IMR-90 (cell line): ENCODE data around the gene PTPRF. TPM values are rescaled to one million over a fixed set of nuclear protein-coding genes. Genes with fewer than 3 reads are reported as not detected.
A peak's percentile ranks its signal among the peaks of the same experiment; 100 is the strongest.

Experiments
- ATAC-seq: fragments of 200-7000 bp; cut with Tn5 transposase; 2 replicates; pipeline ENCODE4 v1.9.1; 2020; ENCODE audit warnings: low read depth, mild to moderate bottlenecking, moderate library complexity
- BruUV-seq: library from RNA; stranded (reverse); fragments of 400-500 nt; replicated peaks from 2 replicates; lab custom pipeline; 2021; lab: Mats Ljungman, UMichigan
- CTCF ChIA-PET: fragments of 300-600 bp; formaldehyde crosslinking; extraction: SDS; loops from one replicate; lab custom pipeline; 2021; ENCODE audit warnings: antibody characterized with exemption; lab: Yijun Ruan, JAX
- POLR2A ChIA-PET: fragments of 300-600 bp; sonication (Branson Sonifier 250); formaldehyde crosslinking; loops from one replicate; lab custom pipeline; 2022; ENCODE audit warnings: antibody characterized with exemption; ENCODE audit not compliant: unreplicated experiment; lab: Charles Lee
- DNase-seq: peaks from one replicate; pipeline ENCODE4 v3.0.0; 2013
- H2AFZ ChIP-seq: replicated peaks from 2 replicates; pipeline ENCODE3; 2013; ENCODE audit warnings: low read length, mild to moderate bottlenecking; ENCODE audit not compliant: poor library complexity
- H2AK5ac ChIP-seq: 2 replicates; pipeline ENCODE4 v1.6.1; 2013; ENCODE audit warnings: low read depth, low read length, inconsistent platforms
- H2AK9ac ChIP-seq: replicated peaks from 2 replicates; pipeline ENCODE3; 2013; ENCODE audit warnings: mild to moderate bottlenecking, low read depth, low read length, moderate library complexity; ENCODE audit not compliant: poor library complexity
- H2BK120ac ChIP-seq: 2 replicates; pipeline ENCODE4 v1.6.1; 2013; ENCODE audit warnings: low read depth, low read length, inconsistent platforms
- H2BK15ac ChIP-seq: 3 replicates; pipeline ENCODE4 v1.6.1; 2013; ENCODE audit warnings: low read depth, low read length, inconsistent platforms
- H2BK20ac ChIP-seq: 2 replicates; pipeline ENCODE4 v1.6.1; 2013; ENCODE audit warnings: low read depth, mild to moderate bottlenecking, inconsistent platforms, low read length, moderate library complexity
- H2BK5ac ChIP-seq: 2 replicates; pipeline ENCODE4 v1.6.1; 2013; ENCODE audit warnings: mild to moderate bottlenecking, low read depth, low read length, inconsistent platforms; ENCODE audit not compliant: poor library complexity, severe bottlenecking
- H3K14ac ChIP-seq: replicated peaks from 2 replicates; pipeline ENCODE4 v1.6.1; 2013; ENCODE audit warnings: low read depth, low read length, inconsistent platforms
- H3K18ac ChIP-seq: 2 replicates; pipeline ENCODE4 v1.6.1; 2013; ENCODE audit warnings: low read depth, low read length, control low read depth
- H3K23ac ChIP-seq: 2 replicates; pipeline ENCODE4 v1.6.1; 2013; ENCODE audit warnings: low read depth, low read length, inconsistent platforms
- H3K27ac ChIP-seq: 2 replicates; pipeline ENCODE4 v1.5.1; 2013; ENCODE audit warnings: mild to moderate bottlenecking, control low read depth, low read length; ENCODE audit not compliant: insufficient read depth
- H3K27me3 ChIP-seq: 2 replicates; pipeline ENCODE4 v1.6.1; 2013; ENCODE audit warnings: low read length; ENCODE audit not compliant: control insufficient read depth, insufficient read depth
- H3K36me3 ChIP-seq: 2 replicates; pipeline ENCODE4 v1.6.1; 2013; ENCODE audit warnings: low read length, mixed read lengths; ENCODE audit not compliant: control insufficient read depth, insufficient read depth
- H3K4ac ChIP-seq: 2 replicates; pipeline ENCODE4 v1.6.1; 2013; ENCODE audit warnings: low read depth, low read length, inconsistent platforms
- H3K4me1 ChIP-seq: 2 replicates; pipeline ENCODE4 v1.6.1; 2013; ENCODE audit warnings: low read length, mixed read lengths; ENCODE audit not compliant: control insufficient read depth, insufficient read depth
- H3K4me2 ChIP-seq: 2 replicates; pipeline ENCODE4 v1.6.1; 2013; ENCODE audit warnings: low read depth, mild to moderate bottlenecking, control low read depth, low read length, moderate library complexity
- H3K4me3 ChIP-seq: 2 replicates; pipeline ENCODE4 v1.5.1; 2013; ENCODE audit warnings: low read depth, mild to moderate bottlenecking, control low read depth, low read length, moderate library complexity; ENCODE audit not compliant: insufficient read depth
- H3K56ac ChIP-seq: 2 replicates; pipeline ENCODE4 v1.6.1; 2013; ENCODE audit warnings: low read length, inconsistent platforms; ENCODE audit not compliant: insufficient read depth; ENCODE audit errors: extremely low read depth
- H3K79me1 ChIP-seq, 2 experiments: 2 replicates each; pipeline ENCODE4 v1.6.1; 2013; ENCODE audit warnings: low read length in 2 of 2, inconsistent platforms in 1 of 2, low read depth in 1 of 2
- H3K9ac ChIP-seq: 2 replicates; pipeline ENCODE4 v1.6.1; 2013; ENCODE audit warnings: low read depth, low read length, control low read depth
- H3K9me1 ChIP-seq: 2 replicates; pipeline ENCODE4 v1.6.1; 2013; ENCODE audit warnings: low read length, inconsistent platforms; ENCODE audit not compliant: insufficient read depth
- H3K9me3 ChIP-seq: 2 replicates; pipeline ENCODE4 v1.6.1; 2013; ENCODE audit warnings: low read length; ENCODE audit not compliant: control insufficient read depth, insufficient read depth
- H4K20me1 ChIP-seq: 2 replicates; pipeline ENCODE4 v1.6.1; 2013; ENCODE audit warnings: low read length, inconsistent platforms; ENCODE audit not compliant: insufficient read depth
- H4K5ac ChIP-seq: 2 replicates; pipeline ENCODE4 v1.6.1; 2013; ENCODE audit warnings: mild to moderate bottlenecking, low read depth, low read length, control low read depth
- H4K8ac ChIP-seq, 2 experiments: 2 replicates each; pipeline ENCODE4 v1.6.1; 2013; ENCODE audit warnings: low read depth in 2 of 2, low read length in 2 of 2, control low read depth in 1 of 2, inconsistent platforms in 1 of 2
- H4K91ac ChIP-seq: 2 replicates; pipeline ENCODE4 v1.6.1; 2013; ENCODE audit warnings: low read depth, low read length, inconsistent platforms; ENCODE audit not compliant: insufficient read depth
- BHLHE40 ChIP-seq: fragments of 150-350 bp; IDR thresholded peaks from 2 replicates; pipeline ENCODE4 v1.6.1; 2016; ENCODE audit warnings: mild to moderate bottlenecking, low read depth, low read length
- CEBPB ChIP-seq: IDR thresholded peaks from 2 replicates; pipeline ENCODE4 v1.6.1; 2012; ENCODE audit warnings: low read depth, low read length, improper control_type of control experiment
- CHD1 ChIP-seq: IDR thresholded peaks from 2 replicates; pipeline ENCODE4 v1.6.1; 2012; ENCODE audit warnings: low read depth, low read length, improper control_type of control experiment
- FOS ChIP-seq: fragments of 150-350 bp; IDR thresholded peaks from 2 replicates; pipeline ENCODE4 v1.6.1; 2016; ENCODE audit warnings: low read depth, low read length
- MAZ ChIP-seq: IDR thresholded peaks from 2 replicates; pipeline ENCODE4 v1.6.1; 2012; ENCODE audit warnings: low read depth, mild to moderate bottlenecking, low read length, improper control_type of control experiment, moderate library complexity, borderline replicate concordance
- MXI1 ChIP-seq: IDR thresholded peaks from 2 replicates; pipeline ENCODE4 v1.6.1; 2012; ENCODE audit warnings: low read depth, mild to moderate bottlenecking, low read length, moderate library complexity, borderline replicate concordance
- POLR2A ChIP-seq: IDR thresholded peaks from 2 replicates; pipeline ENCODE4 v1.6.1; 2012; ENCODE audit warnings: mild to moderate bottlenecking, low read depth, low read length
- RAD21 ChIP-seq: IDR thresholded peaks from 2 replicates; pipeline ENCODE4 v1.6.1; 2012; ENCODE audit warnings: low read length, improper control_type of control experiment
- RFX5 ChIP-seq: IDR thresholded peaks from 2 replicates; pipeline ENCODE4 v1.8.0; 2012; ENCODE audit warnings: low read depth, mild to moderate bottlenecking, low read length, moderate library complexity
- SMC3 ChIP-seq: fragments of 150-350 bp; IDR thresholded peaks from 2 replicates; pipeline ENCODE4 v1.6.1; 2016; ENCODE audit warnings: low read depth, mild to moderate bottlenecking, antibody characterized with exemption, low read length, moderate library complexity
- WGBS, 2 experiments: methylation state at CpG; one replicate each; pipeline versions ENCODE4 v1.1.5 to v1.1.7; 2013; ENCODE audit warnings: missing lambda C conversion rate in 2 of 2; ENCODE audit not compliant: insufficient read length in 1 of 2; ENCODE audit errors: extremely low coverage in 2 of 2; 5-methylcytosine and 5-hydroxymethylcytosine counted together
- dilution Hi-C: fragments of 300-500 bp; cut with HindIII; formaldehyde crosslinking; loops from one replicate; pipeline ENCODE4 v1.14.3; 2018; ENCODE audit warnings: low sequenced_read_pairs; ENCODE audit not compliant: unreplicated experiment
- in situ Hi-C: fragments of 300-500 bp; cut with MboI; formaldehyde crosslinking; loops from 3 replicates; pipeline ENCODE4 v1.14.3; 2019; ENCODE audit warnings: low sequenced_read_pairs, inconsistent platforms, mixed read lengths
- intact Hi-C: fragments of 100-400 bp; cut with micrococcal nuclease; formaldehyde crosslinking; loops from 2 replicates; pipeline ENCODE4 v1.10.0; 2022
- polyA plus RNA-seq, 3 experiments: library from polyadenylated mRNA; depleted of rRNA; stranded (reverse); fragments of >200 nt; gene quantifications; 2 replicates each; pipeline ENCODE4 v1.2.3, GENCODE V29; 2012; ENCODE audit warnings: low replicate concordance in 1 of 3
- total RNA-seq: library from RNA; depleted of rRNA; stranded (reverse); fragments of >200 nt; gene quantifications from 2 replicates; pipeline ENCODE4 v1.2.3, GENCODE V29; 2012
- TF ChIP-seq, protein P1 (sequence below): fragments of 150-350 bp; IDR thresholded peaks from 2 replicates; pipeline ENCODE4 v1.6.1; 2016; ENCODE audit warnings: low read depth, mild to moderate bottlenecking, low read length, moderate library complexity, borderline replicate concordance
- TF ChIP-seq, protein P2 (sequence below): conservative IDR thresholded peaks from 2 replicates; pipeline ENCODE4 v1.5.1; 2012; ENCODE audit warnings: mild to moderate bottlenecking, low read depth, low read length, improper control_type of control experiment

Gene PTPRF
- total and polyA plus RNA-seq, 2 of the 4 experiments (the other 2 are of a cell fraction), result 25.8 to 92.3 TPM

DNA sequence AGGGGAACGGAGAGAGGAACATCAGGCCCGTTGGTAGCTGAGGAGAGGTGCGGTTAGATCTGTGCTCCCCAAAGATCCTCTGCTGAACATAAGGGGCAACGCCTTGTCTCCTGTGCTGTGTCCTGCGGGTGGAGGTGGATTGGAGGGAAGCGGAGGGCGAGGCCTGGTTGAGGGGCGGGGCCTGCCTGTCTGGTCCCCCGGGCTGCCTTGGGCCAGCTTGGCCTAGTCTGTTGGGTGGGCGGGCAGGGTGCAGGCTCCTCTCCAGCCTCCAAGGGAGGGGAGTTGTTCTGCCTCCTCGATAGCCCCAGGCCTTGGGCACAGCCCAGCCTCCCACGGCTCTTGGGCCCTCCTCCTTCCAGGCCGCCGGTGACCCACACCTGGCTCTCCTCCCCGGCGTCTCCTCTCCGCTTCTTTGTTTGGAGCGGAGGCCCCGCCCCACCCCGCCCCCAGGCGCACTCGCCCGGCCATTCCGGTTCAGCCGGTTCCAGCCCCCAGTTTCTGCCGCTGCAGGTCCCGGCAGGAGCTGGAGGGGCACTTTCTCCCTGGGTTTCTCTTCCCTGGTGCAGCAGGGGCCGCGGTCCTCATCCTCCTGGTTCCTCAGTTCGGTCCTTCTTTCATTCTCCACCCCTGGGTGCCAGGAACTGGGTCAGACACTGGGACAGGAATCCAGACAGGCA is 19.4 kb downstream of the PTPRF start (continued):
- no peak for TF ChIP-seq SMC3

DNA sequence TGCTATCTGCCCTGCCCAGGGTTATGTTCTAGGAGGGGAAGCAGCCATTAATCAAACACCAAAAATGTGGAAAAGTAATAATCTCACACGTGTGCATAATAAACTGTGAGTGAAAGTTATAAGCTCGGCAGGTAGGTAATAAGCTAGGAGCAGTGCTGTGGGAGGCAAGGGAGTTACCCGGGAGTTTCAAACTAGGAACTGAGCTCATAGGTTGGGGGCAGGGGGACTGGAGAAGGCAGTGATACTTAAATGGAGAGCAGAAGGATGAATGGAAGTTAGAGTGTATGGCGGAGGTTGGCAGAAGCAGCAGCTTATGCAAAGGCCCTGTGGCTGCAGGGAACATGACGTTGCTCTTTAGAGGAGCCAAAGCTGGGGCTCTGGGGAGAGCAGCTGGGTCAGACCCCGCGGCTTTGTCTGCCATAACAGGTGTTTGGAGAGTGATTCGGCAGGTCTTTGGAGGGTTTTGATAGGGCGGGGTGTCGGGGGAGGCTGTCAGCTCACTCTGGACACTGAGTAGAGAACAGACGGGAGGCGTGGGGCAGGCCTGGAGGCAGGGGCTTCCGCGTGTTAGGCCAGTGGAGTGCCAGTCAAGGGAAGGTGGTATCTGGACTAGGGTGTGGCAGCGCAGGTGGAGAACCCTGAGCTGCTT is 20.0 kb downstream of the PTPRF start:
- Histone ChIP-seq H2BK120ac (no peak overlapping the region), H3K9me3 (no peaks in the 10 kb centered on the region), H2AFZ (no peak overlapping the region), H4K8ac (no peak overlapping the region), H3K27ac (no peak overlapping the region), H3K23ac (no peak overlapping the region), H3K79me1 (peaks cover 0 to 66% of the 10 kb centered on the region in 2 experiments; a peak in 3 of 4 replicates), H3K14ac (no peak overlapping the region), H3K9me1 (peaks cover 13% of the 10 kb centered on the region), H2AK9ac (peak overlapping the region; percentile 34), H3K4me2 (no peak overlapping the region), H2BK20ac (no peak overlapping the region), H2AK5ac (no peak overlapping the region), H3K4ac (no peak overlapping the region), H2BK5ac (no peak overlapping the region), H3K4me1 (peaks cover 2% of the 10 kb centered on the region; the same call in 1 of the 2 replicates), H3K18ac (no peak overlapping the region), H3K4me3 (no peak overlapping the region), H4K91ac (no peak overlapping the region), H3K27me3 (no peaks in the 10 kb centered on the region), H4K5ac (no peak overlapping the region), H2BK15ac (no peak overlapping the region), H4K20me1 (peaks cover 51% of the 10 kb centered on the region), H3K56ac (no peak overlapping the region), H3K9ac (no peak overlapping the region), H3K36me3 (peaks cover 15% of the 10 kb centered on the region; the same call in 1 of the 2 replicates)
- ATAC-seq (no peak), DNase-seq (no peak)
- dilution Hi-C loops (no loop called here), in situ Hi-C loops (no loop called here), intact Hi-C loops (no loop called here)
- CTCF ChIA-PET, result no interaction called here
- 100% methylated on average over 7 of the region's 15 CpGs; no CpG with 5 or more reads in 1 of the 2 experiments for WGBS, 2 experiments
- no TSS peak for BruUV-seq
- POLR2A ChIA-PET, result no interaction called here
- TF ChIP-seq, protein P1, sequence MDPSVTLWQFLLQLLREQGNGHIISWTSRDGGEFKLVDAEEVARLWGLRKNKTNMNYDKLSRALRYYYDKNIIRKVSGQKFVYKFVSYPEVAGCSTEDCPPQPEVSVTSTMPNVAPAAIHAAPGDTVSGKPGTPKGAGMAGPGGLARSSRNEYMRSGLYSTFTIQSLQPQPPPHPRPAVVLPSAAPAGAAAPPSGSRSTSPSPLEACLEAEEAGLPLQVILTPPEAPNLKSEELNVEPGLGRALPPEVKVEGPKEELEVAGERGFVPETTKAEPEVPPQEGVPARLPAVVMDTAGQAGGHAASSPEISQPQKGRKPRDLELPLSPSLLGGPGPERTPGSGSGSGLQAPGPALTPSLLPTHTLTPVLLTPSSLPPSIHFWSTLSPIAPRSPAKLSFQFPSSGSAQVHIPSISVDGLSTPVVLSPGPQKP, result no peak
- TF ChIP-seq RFX5 (no peak), POLR2A (no peak), MXI1 (no peak), BHLHE40 (no peak), FOS (no peak), RAD21 (no peak), CEBPB (no peak), CHD1 (no peak), SMC3 (no peak), MAZ (no peak)
- TF ChIP-seq, protein P2, sequence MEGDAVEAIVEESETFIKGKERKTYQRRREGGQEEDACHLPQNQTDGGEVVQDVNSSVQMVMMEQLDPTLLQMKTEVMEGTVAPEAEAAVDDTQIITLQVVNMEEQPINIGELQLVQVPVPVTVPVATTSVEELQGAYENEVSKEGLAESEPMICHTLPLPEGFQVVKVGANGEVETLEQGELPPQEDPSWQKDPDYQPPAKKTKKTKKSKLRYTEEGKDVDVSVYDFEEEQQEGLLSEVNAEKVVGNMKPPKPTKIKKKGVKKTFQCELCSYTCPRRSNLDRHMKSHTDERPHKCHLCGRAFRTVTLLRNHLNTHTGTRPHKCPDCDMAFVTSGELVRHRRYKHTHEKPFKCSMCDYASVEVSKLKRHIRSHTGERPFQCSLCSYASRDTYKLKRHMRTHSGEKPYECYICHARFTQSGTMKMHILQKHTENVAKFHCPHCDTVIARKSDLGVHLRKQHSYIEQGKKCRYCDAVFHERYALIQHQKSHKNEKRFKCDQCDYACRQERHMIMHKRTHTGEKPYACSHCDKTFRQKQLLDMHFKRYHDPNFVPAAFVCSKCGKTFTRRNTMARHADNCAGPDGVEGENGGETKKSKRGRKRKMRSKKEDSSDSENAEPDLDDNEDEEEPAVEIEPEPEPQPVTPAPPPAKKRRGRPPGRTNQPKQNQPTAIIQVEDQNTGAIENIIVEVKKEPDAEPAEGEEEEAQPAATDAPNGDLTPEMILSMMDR, result no peak
